HG03439 (cell line): Measurements from ENCODE around the gene DPYSL5.

Experiments
- ATAC-seq: cut with Tn5 transposase; IDR thresholded peaks from one replicate; pipeline ENCODE4 v1.9.1; 2021; ENCODE audit warnings: mild to moderate bottlenecking, moderate library complexity; ENCODE audit not compliant: unreplicated experiment

DPYSL5 gene

GRCh38 chr2:26843041-26843440 is 4.9 kb upstream of the DPYSL5 start:
- ATAC-seq, result no peak

GRCh38 chr2:26845021-26845420 is 2.9 kb upstream of the DPYSL5 start:
- no peak for ATAC-seq

GRCh38 chr2:26846334-26847306 is 1.3 kb upstream of the DPYSL5 start:
- ATAC-seq, result no peak

GRCh38 chr2:26847307-26847654 is 651 bp upstream of the DPYSL5 start:
- no peak for ATAC-seq

- ATAC-seq, result no peak
Observed at GRCh38 chr2:26848336-26849055, 564 bp downstream of the DPYSL5 start.

GRCh38 chr2:26849056-26849999 is 1.4 kb downstream of the DPYSL5 start:
- no peak for ATAC-seq

- ATAC-seq, result no peak
Observed at GRCh38 chr2:26850000-26850431, 2.1 kb downstream of the DPYSL5 start.

- no peak for ATAC-seq
Observed at GRCh38 chr2:26850505-26850904, 2.6 kb downstream of the DPYSL5 start.

- ATAC-seq, result no peak
Observed at GRCh38 chr2:26852405-26853306, 4.7 kb downstream of the DPYSL5 start.

- ATAC-seq, result no peak
Observed at GRCh38 chr2:26853751-26854150, 5.8 kb downstream of the DPYSL5 start.

- ATAC-seq, result no peak
Observed at GRCh38 chr2:26854283-26854827, 6.4 kb downstream of the DPYSL5 start.

- ATAC-seq, result no peak
Observed at GRCh38 chr2:26855466-26855865, 7.5 kb downstream of the DPYSL5 start.

GRCh38 chr2:26859622-26860021 is 11.7 kb downstream of the DPYSL5 start:
- no peak for ATAC-seq

GRCh38 chr2:26860211-26860850 is 12.4 kb downstream of the DPYSL5 start:
- ATAC-seq, result no peak

- ATAC-seq, result no peak
Observed at GRCh38 chr2:26861610-26862224, 13.8 kb downstream of the DPYSL5 start.

GRCh38 chr2:26864226-26864625 is 16.3 kb downstream of the DPYSL5 start:
- no peak for ATAC-seq

- no peak for ATAC-seq
Observed at GRCh38 chr2:26864646-26865045, 16.7 kb downstream of the DPYSL5 start.

GRCh38 chr2:26870585-26871095 is 22.7 kb downstream of the DPYSL5 start:
- no peak for ATAC-seq
